Sciatic nerve (tissue), 2 donors: ENCODE measurements around the gene FAR1. TPM values are rescaled to one million over a fixed set of nuclear protein-coding genes. Genes with fewer than 3 reads are reported as not detected.

Source experiments
- ATAC-seq: fragments of 200-7000 bp; cut with Tn5 transposase; one replicate; pipeline ENCODE4 v1.9.1; 2020; ENCODE audit warnings: mild to moderate bottlenecking, moderate library complexity
- DNase-seq: peaks from one replicate; pipeline ENCODE4 v3.0.0-alpha.2; 2020; ENCODE audit warnings: low spot score
- intact Hi-C: fragments of 100-400 bp; cut with DNase I; formaldehyde crosslinking; loops from one replicate; pipeline ENCODE4 v1.14.2; 2022
- total RNA-seq: library from RNA; stranded (reverse); fragmentation: NEBNext Ultra II Directional; extraction: Animal tissue kit (Norgen Biotek cat#: 25700); gene quantifications from one replicate; pipeline ENCODE4 v1.2.1, GENCODE V29; 2021
- donor health status: DM: no; HTN: no; CAD: no.
- donor health status: DM: no; HTN: no; CAD: no.

FAR1 gene
- total RNA-seq, 1 donor from 2014 or later: 130 TPM

DNA sequence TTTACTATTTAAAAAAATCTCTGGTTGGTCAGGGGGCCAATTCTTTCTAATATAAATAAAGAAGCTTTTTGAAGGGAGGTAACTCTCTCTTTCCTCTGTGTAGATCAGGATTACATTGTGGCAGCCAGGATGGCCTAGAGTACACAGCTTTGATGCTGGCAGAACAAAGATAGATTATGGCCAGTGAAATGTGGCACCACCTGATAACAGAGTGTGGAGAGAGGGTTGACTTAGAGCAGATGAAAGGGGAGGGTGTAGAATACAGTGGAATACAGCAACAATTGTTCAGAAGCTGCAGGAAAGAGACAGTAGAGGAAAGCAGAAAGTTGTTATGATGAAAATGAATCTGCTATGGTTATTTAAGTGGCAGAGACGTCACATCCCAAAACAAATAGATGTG is 99.0 kb downstream of the FAR1 start:
- DNase-seq (no peak), ATAC-seq (no peak)
- intact Hi-C loops: no loop called here

DNA sequence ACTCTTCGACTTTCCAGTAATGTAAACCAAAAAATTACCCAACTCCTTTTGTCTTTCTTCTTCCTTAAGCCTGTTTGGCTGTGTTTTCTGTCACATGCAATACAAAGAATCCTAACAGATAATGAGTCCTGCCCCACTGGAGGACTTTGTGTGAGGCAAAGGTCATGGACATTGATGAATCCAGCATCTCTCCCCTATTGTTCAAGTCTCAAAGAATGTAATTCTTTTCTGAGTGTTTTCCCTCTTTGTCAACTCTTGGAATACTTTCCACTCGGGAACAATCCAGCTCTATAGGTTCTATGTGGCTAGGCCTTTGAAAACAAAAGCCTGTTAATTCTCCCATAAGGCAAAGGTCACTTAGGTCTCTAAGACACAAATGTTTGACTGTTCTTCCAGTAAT is 100.7 kb downstream of the FAR1 start:
- no peak for ATAC-seq
- intact Hi-C loops: no loop called here
- no peak for DNase-seq

GRCh38 chr11:13771151-13771550 is 102.7 kb downstream of the FAR1 start:
- intact Hi-C loops: no loop called here
- no peak for ATAC-seq
- no peak for DNase-seq

DNA sequence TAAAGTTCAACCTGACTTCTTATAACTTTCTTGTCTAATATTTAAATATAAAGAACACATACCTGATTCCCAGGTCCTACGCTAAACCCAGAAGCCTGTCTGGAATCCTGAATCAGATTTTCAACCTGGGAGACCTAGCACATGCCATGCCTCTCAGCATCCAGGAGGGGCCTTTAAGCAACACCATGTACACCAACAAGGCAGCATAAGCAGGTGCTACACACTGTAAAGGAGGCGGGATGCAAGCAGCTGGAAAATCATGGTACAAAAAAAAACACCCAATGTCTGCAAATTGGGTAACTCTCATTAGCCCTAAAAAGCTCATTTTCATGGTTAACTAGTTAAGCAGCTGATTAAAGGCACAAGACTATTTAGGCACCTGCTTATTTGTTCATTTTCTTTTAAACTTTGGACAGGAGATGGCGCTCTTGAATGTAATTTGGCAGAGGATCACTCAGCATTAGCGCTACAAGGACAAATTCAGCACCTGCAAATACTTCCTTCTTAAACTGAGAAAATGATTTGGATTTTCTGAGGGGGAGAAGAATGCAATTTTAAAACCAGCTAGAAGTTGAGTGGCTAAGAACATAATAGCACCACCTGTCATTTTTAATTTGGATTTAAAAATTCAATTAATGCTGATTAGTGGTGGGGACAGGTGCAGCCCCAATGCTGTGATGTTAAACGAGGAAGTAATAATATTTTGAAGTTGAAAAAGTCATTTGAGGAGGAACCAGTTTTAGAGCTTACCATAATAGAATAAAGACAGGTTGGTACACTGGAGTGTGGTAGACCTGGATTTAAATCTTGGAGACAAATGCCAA is 104.0 kb downstream of the FAR1 start:
- intact Hi-C loops: no loop called here
- ATAC-seq (no peak), DNase-seq (no peak)

DNA sequence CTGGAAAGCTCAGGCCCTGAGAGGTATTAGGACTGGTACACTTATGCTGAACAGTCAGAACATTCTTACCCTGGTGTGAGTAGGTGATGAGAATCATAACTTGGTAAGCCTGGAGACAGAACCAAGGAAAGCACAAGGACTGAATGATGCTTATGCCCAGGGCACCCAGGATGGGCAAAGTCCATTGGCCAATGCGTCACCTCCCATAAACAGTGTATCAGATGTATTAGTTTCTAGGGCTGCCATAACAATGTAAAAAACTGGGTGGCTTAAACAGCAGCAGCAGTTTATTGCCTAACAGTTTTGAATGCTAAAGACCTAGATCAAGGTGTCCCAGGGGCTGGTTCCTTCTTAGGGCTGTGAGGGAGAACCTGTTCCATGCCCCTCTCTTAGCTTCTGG is 107.0 kb downstream of the FAR1 start:
- no peak for DNase-seq
- no peak for ATAC-seq
- intact Hi-C loops: no loop called here

GRCh38 chr11:13776134-13776815 is 107.8 kb downstream of the FAR1 start:
- DNase-seq (no peak), ATAC-seq (no peak)
- intact Hi-C loops: no loop called here

GRCh38 chr11:13777341-13777985 is 109.0 kb downstream of the FAR1 start:
- ATAC-seq: no peak
- DNase-seq: no peak
- intact Hi-C loops: no loop called here

GRCh38 chr11:13778345-13778744 is 109.9 kb downstream of the FAR1 start:
- DNase-seq (no peak), ATAC-seq (no peak)
- intact Hi-C loops: no loop called here

- ATAC-seq (no peak), DNase-seq (no peak)
- intact Hi-C loops: no loop called here
Observed at GRCh38 chr11:13781153-13781552, 112.7 kb downstream of the FAR1 start.

Other genes with a start within 250 kb of the FAR1 start
- gene BTBD10, start 205.4 kb upstream of the FAR1 start, total RNA-seq: 34.9 TPM
- not detected for gene PTH, start 172.7 kb upstream of the FAR1 start, total RNA-seq